HG03439 (cell line): ENCODE measurements around the gene SMAD9.
A peak's percentile ranks its signal among the peaks of the same experiment; 100 is the strongest.

Experiments
- ATAC-seq: cut with Tn5 transposase; IDR thresholded peaks from one replicate; pipeline ENCODE4 v1.9.1; 2021; ENCODE audit warnings: mild to moderate bottlenecking, moderate library complexity; ENCODE audit not compliant: unreplicated experiment

SMAD9 gene

DNA sequence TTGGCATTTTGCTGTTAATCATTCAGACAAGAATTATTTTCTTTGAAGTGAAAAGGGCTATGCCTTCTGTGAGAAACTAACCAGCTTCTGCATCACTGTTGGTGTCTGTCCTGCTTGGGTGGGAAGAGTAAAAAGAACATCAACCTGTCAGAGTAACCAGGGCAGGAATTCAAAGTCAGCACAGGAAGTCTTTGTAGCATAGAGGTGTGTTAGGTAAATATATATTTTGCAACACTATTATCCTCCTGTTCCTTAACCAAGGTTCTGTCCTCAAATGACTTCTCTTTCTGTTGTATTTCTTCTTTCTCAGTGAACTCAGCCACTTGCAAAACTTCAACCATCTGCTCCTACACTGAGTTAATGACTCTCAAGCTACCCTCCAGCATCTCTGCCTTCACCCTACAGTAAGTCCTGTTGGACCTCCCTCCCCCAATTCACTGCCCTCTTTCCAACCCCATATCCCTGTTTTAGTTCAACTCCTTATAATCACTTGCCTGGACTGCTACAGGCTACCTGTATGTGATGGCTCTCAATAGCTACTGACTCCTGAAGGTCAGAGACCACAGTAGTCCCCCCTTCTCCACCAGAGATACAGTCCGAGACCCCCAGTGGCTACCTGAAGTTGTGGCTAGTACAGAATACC is 49.9 kb downstream of the SMAD9 start:
- no peak for ATAC-seq

DNA sequence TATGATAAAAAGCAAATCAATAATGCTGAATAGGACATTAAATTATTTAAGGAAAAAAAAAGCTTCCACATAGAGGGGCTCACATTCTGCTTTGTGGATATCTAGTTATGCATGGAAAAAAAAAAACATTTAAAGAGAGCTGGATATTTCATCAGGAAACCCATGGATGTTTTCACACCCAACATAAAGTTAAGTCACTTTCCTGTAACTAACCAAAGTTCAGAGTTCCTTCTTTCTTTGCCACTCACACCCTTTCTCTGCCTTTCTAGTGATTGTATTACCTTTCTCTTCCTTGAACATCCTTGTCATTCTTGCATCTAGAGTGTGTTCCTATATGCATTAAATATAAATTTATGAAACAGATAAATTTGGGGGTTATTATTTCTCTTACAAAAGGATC is 53.8 kb downstream of the SMAD9 start:
- no peak for ATAC-seq

DNA sequence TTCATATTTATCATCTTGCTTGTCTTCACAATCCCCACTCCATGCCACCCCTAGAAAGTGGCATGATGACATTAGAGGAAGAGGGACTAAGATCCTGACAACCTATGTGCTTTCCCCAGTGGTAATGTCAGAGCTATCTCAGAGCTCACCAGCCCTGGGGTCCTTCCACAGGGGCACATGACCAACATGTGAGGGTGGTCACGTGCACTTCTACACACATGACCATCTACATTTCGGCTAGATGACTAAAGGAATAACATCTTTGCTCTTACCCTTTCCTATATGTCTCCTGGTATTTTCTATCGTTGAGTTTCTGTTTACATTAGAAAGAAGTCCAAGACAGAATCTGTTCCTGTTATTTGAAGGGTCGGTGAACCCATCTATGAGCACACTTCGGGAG is 54.8 kb downstream of the SMAD9 start:
- no peak for ATAC-seq

DNA sequence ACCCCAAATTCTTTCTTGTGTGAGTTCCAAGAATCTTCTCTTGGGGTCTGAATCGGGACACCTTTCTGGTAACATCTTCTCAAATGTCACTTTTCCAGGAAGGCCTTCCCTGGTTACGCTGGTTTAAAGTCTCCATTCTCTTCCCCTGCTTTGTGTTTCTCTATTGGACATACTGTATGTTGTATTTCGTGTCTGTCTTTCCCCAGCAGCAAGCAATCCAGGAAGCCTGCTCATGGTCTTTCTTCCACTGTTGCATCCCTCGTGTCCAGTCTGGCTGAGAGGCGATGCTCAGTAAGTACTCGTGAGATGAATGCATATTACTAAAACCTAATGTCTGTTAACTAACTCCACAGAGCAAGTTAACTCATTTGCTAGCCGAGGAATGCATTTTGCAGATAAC is 57.3 kb downstream of the SMAD9 start:
- no peak for ATAC-seq

DNA sequence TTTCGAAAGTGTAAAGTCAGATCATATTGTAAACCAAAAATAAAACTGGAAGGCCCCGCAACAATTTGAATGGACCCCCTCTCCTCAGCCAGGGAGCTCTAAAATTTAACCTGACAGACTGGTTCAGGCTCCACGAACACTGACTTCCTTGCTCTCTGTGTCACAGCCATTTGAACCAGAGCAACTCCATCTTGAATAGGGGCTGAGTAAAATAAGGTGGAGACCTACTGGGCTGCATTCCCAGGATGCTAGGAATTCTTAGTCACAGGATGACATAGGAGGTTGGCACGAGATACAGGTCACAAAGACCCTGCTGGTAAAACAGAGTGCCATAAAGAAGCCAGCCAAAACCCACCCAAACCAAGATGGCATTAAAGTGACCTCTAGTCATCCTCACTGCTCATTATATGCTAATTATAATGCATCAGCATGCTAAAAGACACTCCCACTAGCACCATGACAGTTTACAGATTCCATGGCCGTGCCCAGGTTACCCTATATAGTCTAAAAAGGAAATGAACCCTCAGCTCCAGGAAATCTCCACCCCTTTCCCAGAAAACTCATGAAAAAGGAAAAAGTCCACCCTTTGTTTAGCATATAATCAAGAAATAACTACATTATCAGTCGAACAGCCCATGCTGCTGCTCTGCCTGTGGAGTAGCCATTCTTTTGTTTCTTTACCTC is 57.9 kb downstream of the SMAD9 start:
- ATAC-seq, result no peak

DNA sequence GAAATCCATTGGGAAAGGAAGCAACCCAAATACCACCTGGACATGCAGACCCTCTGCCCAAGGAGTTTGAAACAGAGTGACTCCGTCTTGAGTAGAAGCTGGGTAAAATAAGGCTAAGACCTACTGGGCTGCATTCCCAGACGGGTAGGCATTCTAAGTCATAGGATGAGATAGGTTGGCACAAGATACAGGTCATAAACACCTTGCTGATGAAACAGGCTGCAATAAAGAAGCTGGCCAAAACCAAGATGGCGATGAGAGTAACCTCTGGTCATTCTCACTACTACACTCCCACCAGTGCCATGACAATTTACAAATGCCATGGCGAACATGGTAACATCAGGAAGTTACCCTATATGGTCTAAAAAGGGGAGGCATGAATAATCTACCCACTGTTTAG is 60.8 kb downstream of the SMAD9 start:
- ATAC-seq, result no peak

DNA sequence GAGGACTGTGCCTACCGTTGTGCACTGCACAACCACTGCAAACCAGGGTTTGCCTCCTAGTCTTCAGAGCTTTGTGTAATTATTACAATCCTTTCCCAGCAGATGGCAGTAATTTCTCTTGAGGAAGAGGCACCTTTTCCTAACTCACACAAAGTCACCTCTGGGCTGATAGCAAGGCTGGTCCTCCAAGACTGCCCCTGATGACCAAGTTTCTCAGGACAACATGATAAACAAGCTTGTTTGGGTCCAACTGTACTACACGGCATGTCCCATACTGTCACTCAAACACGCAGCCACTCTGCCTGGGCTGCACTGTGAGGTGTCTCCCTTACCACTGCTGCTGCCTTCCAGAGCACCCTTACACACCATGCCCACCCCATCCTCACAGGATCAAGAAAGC is 61.7 kb downstream of the SMAD9 start:
- ATAC-seq, result no peak

DNA sequence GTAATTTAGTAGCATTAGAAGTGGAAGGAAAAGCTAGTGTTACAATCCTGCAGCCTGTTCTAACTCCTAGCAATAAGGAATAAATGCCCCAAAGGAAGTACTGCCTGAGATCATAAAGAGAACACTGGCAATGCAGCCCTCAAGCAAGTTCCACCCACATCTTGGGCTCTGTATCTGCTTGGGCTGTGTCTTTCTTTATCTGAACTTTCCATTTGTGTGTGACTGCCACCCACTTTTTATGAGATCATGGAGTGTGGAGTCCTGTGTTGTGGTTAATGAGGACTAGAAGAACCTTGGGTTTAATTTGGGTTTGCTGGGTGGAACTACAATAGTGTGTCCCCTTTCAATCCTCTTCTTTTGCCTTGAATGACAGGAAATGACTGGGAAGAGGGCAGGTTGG is 62.8 kb downstream of the SMAD9 start:
- ATAC-seq, result no peak

DNA sequence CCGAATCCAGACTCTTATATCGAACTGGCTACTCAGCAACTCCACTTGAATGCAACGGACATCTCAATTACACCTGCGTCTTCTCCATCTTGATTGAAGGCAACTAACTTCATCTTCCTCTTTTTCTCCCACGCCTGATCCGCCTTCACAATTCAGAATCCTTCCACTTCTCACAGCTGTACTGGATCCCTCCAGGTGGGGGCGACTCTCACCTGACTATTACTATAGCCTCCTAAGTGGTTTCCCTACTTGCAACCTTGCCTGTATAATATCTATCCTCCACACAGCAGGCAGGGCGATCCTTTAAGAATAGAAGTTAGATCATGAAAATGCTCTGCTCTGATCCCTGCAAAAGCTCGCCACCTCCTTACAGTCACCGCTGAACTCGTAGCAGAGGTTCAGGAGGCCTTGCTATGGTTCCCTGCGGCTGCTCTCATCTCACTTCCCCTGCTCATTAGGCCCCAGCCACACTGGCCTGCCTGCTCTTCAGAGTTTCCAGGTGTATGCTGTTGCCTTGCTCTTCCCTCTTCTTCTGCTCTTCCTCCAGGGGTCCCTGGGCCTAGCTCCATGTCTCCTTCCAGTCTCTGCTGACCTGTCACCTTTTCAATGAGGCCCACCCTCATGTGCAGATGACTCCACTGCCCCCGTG is 69.1 kb downstream of the SMAD9 start:
- no peak for ATAC-seq

DNA sequence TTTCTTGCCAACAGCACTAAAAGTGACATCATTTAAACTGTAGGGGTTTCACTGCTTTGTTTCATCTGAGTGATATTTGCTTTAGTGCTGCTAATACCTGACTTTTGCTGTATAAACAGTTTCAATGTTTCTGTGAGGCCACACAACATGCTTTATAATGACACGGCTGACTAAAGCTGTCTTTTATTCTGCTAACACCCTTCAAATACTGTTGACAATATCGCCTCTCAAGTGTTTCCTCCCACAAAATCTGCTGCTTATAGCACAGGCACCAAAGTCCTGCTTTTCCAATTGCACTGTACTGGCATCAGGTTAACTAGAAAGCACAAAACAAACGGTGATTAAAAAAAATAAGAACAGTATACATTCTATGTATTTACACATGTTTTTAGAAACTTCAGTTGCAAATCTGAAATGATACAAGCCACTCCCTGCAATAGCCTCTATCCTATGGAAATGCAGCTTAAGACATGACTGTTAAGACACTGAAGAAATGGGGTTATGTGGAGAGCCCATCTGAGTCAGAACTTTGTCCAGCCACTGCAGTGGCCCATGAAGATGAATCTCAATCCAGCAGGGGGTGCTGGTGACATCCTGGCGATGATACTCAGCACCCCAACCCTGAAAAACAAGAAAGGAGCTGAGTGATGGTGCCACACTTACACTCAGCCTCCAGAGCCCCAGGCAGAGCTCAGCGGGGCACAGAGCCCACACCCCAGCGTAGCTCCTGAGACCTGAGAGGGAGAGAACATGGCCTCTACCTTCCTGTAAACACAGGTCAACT is 71.6 kb downstream of the SMAD9 start:
- no peak for ATAC-seq

DNA sequence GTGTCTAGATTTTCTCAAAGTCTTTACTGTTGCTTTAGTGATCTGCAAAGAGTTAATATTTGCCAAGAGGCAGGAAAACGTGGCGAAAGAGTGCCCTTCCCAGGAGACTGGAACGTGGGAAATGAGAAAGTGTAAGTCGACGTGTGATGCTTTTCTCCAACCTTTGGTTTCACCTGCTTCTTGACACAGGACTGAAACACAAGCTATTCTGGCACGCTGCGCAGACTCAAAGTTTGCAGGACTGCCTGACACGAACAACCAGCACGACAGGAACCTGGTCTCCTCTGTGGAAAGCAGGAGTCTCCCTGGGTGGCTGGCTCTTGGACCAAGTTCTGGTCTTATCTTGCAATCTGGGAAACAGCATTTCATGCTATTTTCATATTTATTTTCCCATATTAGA is 72.4 kb downstream of the SMAD9 start:
- ATAC-seq, result no peak

DNA sequence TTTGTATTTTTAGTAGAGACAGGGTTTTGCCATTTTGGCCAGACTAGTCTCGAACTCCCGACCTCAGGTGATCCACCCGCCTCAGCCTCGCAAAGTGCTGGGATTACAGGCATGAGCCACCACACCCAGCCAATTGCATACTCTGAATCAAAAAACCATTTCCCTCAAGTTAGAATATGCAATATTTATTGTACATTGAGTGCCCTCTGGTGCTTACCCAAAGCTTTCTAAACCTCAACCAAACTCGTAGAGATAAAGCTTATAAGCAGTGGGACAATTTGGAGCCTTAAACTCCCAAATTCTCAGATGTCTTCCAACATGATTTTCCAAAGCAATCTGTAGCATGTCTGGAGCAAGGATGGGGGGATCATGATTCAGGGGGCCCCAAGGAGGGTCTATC is 78.6 kb downstream of the SMAD9 start:
- no peak for ATAC-seq

DNA sequence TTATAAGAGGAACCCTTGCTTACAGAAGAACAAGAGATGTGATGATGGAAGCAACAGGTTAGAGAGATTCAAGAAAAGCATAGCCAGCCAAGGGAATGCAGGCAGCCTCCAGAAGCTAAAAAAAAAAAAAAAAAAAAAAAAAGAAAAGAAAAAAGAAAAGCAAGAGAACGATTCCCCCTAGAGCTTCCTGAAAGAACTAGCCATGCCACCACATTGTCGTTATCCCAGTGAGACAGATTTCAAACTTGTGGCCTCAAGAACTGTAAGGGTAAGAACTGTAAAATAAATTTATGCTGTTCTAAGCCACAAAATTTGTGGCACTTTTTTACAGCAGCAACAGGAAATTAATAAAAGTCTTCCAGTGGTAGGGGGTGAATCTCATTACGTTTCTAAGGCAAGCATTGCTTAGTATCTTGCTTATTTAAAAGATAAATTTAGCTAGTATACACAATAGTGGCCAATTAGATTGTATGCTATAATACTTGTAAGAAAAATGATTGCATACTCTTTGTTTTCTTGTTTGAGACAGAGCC is 79.3 kb downstream of the SMAD9 start:
- no peak for ATAC-seq

DNA sequence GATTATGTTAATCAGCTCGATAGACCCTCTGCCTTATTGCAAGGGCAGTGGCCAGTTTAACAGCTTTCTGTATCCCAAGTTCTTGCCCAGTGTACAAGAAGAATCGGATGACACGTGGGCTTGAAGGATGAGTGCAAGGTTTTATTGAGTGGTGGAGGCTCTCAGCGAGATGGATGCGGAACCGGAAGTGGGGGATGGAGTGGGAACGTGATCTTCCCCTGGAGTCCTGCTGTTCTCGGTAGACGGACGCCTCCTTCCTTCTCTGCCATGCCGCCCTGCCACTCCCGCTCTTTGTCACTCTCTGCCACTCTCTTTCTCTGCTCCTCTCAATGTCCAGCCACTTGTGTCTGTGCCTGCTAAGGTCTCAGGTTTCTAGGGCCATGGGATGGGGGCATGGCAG is 80.1 kb downstream of the SMAD9 start:
- ATAC-seq, result no peak

DNA sequence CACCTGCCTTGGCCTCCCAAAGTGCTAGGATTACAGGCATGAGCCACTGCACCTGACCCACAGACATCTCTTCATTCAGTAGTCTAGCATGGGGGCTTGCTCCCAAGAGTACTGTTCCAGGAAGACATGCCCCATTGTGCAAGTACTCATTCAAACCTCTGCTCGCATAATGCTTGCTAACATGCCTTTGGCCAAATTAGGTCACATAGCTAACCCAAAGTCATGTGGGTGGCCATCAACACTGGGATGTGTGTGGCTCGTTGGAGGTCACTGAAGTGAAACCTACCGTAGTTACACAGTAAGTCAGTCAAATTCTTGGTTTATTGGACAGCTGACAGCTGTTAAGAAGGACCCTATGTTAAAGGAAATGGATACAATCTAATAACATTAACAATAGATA is 80.8 kb downstream of the SMAD9 start:
- ATAC-seq, result no peak

DNA sequence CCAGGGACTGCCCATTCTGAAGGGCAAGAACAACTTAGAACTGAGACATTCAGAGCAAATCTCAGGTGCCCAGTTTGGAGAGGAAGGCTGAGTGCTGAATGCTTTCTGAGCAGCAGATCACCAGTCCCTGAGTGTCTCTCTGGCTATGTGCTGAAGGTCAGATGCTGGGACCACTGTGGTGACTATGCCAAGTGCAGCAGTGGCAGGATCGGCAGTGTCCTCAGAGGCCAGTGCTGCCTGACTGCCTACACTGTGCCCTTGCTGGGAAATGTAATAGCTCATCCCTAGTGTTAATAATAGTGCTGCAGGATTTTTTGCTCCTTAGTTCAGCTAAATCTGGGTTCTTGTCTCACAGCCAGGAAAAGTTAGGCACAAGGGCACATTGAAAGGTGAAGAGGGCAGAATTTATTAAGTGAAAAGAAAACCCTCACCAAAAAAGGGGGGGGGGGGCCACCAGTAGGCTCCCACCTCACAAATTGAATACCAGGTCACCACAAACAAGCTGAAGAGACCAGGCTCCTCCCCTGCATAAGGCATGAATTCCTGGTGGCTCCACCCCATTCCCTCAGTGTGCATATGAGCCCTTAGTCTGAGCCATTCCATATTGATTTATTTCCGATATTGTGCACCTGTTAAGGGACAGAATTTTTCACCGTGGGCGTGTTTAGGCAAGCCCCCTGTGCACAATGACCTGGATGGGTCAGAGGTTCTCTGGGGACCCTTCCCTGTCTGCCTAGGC is 82.5 kb downstream of the SMAD9 start:
- ATAC-seq, result no peak

DNA sequence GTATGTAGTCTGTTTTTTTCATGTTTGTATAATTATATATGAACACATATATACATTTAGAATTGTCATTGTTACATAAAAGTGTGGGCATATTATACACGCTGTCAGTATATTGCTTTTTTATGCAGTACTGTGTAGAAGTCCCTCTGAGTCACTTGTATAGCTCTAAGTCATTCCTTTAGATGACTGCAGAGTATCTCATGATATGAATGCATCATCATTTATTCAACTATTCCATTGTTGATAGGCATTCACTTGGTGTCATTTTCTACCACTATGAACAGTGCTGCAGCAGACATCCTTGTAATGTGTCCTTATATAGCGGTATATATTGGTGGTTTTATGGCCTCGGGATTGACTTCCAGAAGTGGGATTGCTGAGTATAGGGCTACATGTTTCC is 85.7 kb downstream of the SMAD9 start:
- no peak for ATAC-seq

DNA sequence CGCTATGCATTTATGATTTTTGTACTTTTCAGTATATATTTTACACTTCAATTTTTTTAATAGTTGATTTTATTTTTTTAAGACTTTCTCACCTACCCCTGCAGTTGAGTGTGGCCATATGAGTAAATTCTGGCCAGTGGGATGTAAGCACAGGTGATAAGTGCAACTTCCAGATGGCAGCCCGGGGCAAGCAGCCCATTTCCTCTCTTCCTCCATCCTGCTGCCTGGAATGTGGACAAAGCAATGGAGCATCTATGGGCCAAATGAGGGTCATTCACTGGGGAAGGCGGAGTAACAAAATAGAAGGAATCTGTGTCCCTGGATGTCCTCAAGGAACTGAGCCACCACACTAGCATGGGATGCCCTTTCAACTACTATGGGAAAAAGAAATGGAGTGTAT is 88.7 kb downstream of the SMAD9 start:
- no peak for ATAC-seq

DNA sequence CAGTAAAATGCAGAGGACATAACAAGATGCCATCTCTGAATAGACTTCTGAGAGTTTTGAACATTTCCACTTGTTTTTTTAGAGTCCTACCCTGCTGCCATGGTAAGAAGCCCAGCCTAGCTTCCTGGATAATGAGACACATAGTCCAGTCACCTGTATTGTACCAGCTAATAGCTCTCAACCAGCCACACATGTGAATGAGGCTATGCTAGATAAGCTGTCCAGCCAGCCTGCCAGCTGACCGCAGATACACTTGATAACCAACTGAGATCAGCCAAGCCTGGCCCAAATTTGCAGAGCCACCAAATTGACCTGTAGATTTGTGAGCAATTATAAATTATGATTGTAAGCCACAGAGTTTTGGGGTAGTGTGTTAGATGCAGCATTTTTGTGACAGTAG is 90.3 kb downstream of the SMAD9 start:
- no peak for ATAC-seq

DNA sequence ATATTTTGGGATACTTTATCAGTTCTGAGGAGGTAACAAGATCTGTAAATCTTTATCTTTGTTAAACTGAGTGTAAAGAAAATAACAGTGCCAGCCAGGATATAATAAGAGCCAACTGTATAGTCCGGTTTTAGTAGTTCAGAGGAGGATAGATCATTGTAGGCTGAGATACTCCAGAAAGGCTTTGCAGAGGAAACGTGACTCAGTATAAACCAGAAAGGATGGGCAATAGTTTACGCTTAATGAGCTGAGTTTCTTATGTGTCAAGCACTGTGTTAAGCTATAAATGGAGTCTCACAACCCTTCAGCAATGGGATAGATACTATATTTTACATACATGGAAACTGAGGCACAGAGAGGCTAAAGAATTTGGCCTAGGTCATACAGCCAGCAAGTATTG is 97.3 kb downstream of the SMAD9 start:
- no peak for ATAC-seq

DNA sequence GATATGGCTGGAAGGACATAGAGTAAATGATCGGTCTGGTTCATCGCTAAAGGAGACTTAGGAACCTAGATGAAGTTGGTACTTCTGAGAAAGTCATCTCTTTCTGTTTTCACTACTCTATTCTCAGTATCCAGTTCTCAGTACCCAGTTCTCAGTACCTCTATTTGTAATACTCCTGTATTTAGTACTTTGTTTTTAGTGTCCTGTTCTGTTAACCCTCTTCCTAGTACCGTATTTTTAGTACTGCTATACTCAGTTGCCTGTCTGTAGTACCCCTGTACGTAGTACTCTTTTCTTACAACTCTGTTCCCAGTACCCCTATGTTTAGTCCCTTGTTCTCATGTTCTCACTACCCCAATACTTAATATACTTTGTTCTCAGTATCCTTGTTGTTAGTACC is 99.8 kb downstream of the SMAD9 start:
- ATAC-seq, result peak; percentile 43
